Lower lobe of right lung (tissue), 2 donors: ENCODE results near the gene SLIT3. TPM values are rescaled to one million over a fixed set of nuclear protein-coding genes. Genes with fewer than 3 reads are reported as not detected.

Experiments
- ATAC-seq, 2 donors: fragments of 200-7000 bp; cut with Tn5 transposase; one replicate each; pipeline ENCODE4 v1.9.1; 2020 to 2022; ENCODE audit warnings: mild to moderate bottlenecking in 2 of 2, moderate library complexity in 2 of 2
- DNase-seq: peaks from one replicate; pipeline ENCODE4 v3.0.0-alpha.2; 2020
- H3K27ac ChIP-seq: fragments of 200-600 bp; one replicate; pipeline ENCODE4 v1.8.0; 2022
- H3K27me3 ChIP-seq: fragments of 200-600 bp; one replicate; pipeline ENCODE4 v1.8.0; 2022; ENCODE audit warnings: low read depth
- H3K36me3 ChIP-seq: fragments of 200-600 bp; one replicate; pipeline ENCODE4 v1.8.0; 2022; ENCODE audit warnings: mild to moderate bottlenecking
- H3K4me1 ChIP-seq: fragments of 200-600 bp; one replicate; pipeline ENCODE4 v1.8.0; 2022
- H3K4me3 ChIP-seq: fragments of 200-600 bp; one replicate; pipeline ENCODE4 v1.8.0; 2022; ENCODE audit warnings: mild to moderate bottlenecking
- H3K9me3 ChIP-seq: fragments of 200-600 bp; one replicate; pipeline ENCODE4 v1.8.0; 2022
- CTCF ChIP-seq: fragments of 200-600 bp; IDR thresholded peaks from one replicate; pipeline ENCODE4 v1.8.0; 2022; ENCODE audit warnings: antibody characterized with exemption, mild to moderate bottlenecking
- intact Hi-C: fragments of 100-400 bp; cut with DNase I; formaldehyde crosslinking; loops from one replicate; pipeline ENCODE4 v1.11.0; 2022
- total RNA-seq: library from RNA; stranded (reverse); fragmentation: NEBNext Ultra II Directional; extraction: Animal tissue kit (Norgen Biotek cat#: 25700); gene quantifications from one replicate; pipeline ENCODE4 v1.2.1, GENCODE V29; 2021
- donor health status: DM: no; HTN: yes; CAD: no; lungs with severe emphysema.

SLIT3 gene
- total RNA-seq, 1 donor from 2014 or later: 48.6 TPM

DNA sequence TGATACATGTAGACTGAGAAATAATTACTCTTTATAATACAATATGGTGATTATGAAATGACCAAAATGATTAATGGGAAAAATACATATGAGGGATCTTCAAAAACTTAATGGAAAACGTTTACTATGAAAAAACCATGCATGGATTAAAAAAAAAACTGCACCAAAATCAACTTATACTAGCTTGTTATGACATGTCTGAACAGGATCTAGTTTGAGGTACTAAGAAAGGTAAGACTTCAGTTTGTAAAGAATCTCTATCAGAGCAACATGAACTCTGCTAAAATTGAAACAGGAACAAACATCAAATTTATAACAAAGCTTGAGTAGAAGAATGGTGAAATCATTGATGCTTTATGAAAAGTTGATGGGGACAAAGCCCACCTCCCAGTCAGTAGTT lies 178.0 kb downstream of the SLIT3 start:
- H3K9me3 ChIP-seq: no peaks in the 10 kb centered on the region
- H3K27me3 ChIP-seq: no peaks in the 10 kb centered on the region
- no peaks in the 10 kb centered on the region for H3K36me3 ChIP-seq
- no peak overlapping the region for H3K4me3 ChIP-seq
- DNase-seq: no peak
- intact Hi-C loops: no loop called here
- ATAC-seq: no peak
- no peak overlapping the region for H3K27ac ChIP-seq
- no peaks in the 10 kb centered on the region for H3K4me1 ChIP-seq
- no peak for TF ChIP-seq CTCF

GRCh38 chr5:169121630-169122420 lies 179.1 kb downstream of the SLIT3 start:
- Histone ChIP-seq H3K4me3 (no peak overlapping the region), H3K36me3 (no peaks in the 10 kb centered on the region), H3K27ac (no peak overlapping the region), H3K27me3 (no peaks in the 10 kb centered on the region), H3K9me3 (no peaks in the 10 kb centered on the region), H3K4me1 (no peaks in the 10 kb centered on the region)
- DNase-seq: no peak
- intact Hi-C loops: no loop called here
- TF ChIP-seq CTCF: no peak
- no peak for ATAC-seq

GRCh38 chr5:169119288-169120048 lies 181.5 kb downstream of the SLIT3 start:
- Histone ChIP-seq H3K36me3 (no peaks in the 10 kb centered on the region), H3K27me3 (no peaks in the 10 kb centered on the region), H3K4me1 (no peaks in the 10 kb centered on the region), H3K9me3 (no peaks in the 10 kb centered on the region), H3K27ac (no peak overlapping the region), H3K4me3 (no peak overlapping the region)
- TF ChIP-seq CTCF: no peak
- intact Hi-C loops: no loop called here
- DNase-seq: no peak
- no peak for ATAC-seq

DNA sequence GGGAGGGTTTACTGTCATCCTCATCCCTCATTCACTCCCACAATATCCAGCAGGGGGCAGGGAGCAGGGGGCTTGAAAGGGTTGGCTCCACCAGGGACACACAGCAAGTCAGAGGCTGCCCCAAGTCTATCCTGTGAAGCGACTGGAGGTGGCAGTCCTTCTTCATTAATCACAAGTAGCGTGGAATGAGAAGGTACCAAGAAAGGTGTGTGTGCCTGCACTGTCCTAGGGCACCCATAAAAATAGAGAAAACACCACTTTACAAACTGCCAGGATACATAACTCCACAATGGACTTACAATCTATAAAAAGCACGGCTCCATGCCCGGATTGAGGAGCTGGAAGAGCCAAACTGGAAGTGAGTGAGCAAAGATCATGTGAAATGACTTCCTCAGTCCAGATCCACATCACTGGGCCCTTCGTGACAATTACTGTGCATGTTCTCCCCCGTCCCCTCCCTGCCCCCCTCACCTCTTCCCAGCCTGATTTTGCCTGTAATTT lies 183.9 kb downstream of the SLIT3 start:
- H3K27ac ChIP-seq: no peak overlapping the region
- intact Hi-C loops: no loop called here

More for the DNA sequence above, 183.9 kb downstream of the SLIT3 start:
- H3K4me1 ChIP-seq: no peaks in the 10 kb centered on the region
- no peak for DNase-seq
- H3K9me3 ChIP-seq: no peaks in the 10 kb centered on the region
- no peaks in the 10 kb centered on the region for H3K36me3 ChIP-seq
- TF ChIP-seq CTCF: no peak
- ATAC-seq: peak in 1 of 2 donors; percentile 35
- H3K4me3 ChIP-seq: no peak overlapping the region
- no peaks in the 10 kb centered on the region for H3K27me3 ChIP-seq
